RCC 7860 (cell line): ENCODE data around the gene ETFB.

Source experiments
- DNase-seq: peaks from one replicate; pipeline ENCODE4 v3.0.0-alpha.2; 2015; ENCODE audit warnings: low spot score
- FAIRE-seq: peaks from 2 replicates; lab custom pipeline; 2012; peaks lifted over from hg19 to GRCh38; lab: Jason Lieb, UNC

ETFB gene

GRCh38 chr19:51372649-51373504 is 6.7 kb upstream of the ETFB start, which contains the start of gene NKG7:
Gene NKG7, minus strand, starts transcription at chr19:51372654. Its CDS starts 119 bp downstream, at chr19:51372535.
- FAIRE-seq (no peak), DNase-seq (no peak)

GRCh38 chr19:51372021-51372648 is 5.9 kb upstream of the ETFB start:
- no peak for DNase-seq
- no peak for FAIRE-seq

DNA sequence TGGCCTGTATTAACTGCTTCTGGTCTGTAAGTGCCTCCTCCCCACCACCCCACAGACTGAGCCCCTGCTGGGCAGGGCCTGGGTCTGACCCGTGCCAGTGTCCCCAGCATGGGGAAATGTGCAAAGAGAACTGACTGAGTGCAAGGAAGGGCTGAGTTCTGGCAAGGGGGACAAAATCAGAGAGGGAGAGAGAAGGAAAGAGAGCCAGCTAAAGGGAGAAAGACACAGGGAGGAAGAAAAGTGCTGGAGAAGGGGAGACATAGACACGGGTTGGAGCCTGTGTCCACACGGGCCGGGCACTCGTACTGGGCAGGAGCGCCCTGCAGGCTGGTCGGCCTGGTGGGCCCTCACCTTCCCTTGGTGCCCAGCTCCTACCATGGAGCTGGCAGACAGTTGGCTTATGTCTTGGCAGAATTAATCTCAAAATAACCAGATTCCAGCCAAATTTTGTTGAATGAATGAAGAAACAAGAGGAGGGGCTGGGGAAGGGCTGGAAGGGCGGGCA is 5.0 kb upstream of the ETFB start:
- DNase-seq (no peak), FAIRE-seq (no peak)

- FAIRE-seq (no peak), DNase-seq (no peak)
These were observed 4.0 kb upstream of the ETFB start for GRCh38 chr19:51370230-51370629.

- DNase-seq (no peak), FAIRE-seq (no peak)
These were observed 2.4 kb upstream of the ETFB start, which contains the start of gene CLDND2 for GRCh38 chr19:51368366-51369282. Gene CLDND2, minus strand, starts transcription at chr19:51369003. Its CDS starts 426 bp downstream, at chr19:51368577.

DNA sequence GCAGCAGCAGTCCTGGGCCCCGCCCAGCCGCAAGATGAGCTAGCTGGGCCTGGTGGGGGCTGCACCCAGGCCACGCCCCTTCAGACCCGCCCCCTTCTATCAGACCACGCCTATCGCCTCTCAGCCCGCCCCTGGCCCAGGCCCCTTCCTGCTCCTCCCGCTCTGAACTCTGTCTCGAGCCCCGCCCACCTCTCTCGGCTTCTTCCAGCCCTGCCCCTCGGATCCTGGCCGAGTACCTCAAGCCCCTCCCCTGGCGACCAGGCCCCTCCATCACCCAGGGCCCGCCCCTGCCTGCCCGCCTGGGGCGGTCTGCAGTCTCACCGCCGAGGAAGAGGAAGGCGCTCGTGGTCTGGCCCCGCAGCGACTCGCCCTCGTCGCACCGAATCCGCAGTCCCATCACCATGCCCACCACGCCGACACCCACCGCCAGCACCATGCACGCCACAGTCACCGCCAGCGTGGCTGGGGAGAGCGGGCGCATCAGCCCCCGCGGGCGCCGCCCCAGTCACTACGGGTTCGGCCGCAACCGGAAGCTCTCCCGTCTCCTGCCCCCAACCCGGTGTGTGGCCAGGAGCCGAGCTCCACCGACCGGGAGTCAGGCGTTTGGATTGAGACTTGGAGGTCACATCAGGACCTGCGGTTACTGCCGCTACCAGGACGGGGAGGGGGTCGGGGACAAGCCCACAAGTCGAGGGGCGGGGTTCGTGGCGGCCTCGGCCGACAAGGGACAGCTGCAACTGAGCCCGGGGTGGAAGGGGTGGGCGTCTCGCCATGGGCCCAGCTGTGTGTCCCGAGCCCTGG is 1.6 kb upstream of the ETFB start:
- DNase-seq (peak; percentile 94), FAIRE-seq (peak; percentile 87)

GRCh38 chr19:51367255-51367564 is 1.0 kb upstream of the ETFB start:
- FAIRE-seq = no peak
- no peak for DNase-seq

GRCh38 chr19:51366389-51367254 is 434 bp upstream of the ETFB start:
- DNase-seq (peak; percentile 93), FAIRE-seq (peak; percentile 43)

- DNase-seq (peak; percentile 42), FAIRE-seq (no peak)
These were observed 800 bp downstream of the ETFB start for GRCh38 chr19:51365211-51365964.

DNA sequence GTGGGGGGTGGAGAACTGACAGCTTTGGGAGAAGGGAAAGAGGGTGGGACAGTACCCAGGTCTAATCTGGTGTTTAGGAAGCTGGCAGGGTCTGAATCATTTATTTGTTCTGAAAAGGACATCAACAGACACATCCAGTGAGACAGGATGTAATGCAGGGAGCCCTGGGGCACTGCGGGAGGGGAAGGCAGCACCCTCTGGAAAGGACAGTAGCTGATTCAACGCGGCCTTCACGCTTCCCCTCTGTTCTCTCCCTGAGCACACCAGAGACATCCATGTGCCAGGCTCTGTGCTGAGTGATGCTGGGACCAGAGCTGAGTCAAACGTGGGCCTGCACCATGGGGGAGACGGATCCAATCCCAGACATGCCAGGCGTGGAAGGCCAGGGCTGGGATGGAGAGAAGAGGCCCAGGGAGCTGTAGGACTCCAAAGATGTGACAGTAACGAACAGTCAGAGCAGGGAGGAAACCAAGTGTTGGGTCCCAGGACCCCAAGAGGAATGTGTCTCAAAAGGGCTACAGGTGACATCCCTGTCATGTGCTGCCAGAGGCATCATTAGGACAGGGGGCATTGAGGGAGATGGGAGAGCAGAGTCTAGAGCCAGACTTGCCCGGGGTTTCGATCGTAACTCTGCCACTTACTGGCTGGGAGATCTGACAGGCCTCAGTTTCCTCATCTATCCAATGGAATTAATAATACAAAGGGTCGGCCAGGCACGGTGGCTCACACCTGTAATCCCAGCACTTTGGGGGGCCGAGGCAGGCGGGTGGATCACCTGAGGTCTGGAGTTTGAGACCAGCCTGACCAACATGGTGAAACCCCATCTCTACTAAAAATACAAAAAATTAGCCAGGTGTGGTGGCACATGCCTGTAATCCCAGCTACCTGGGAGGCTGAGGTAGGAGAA is 1.7 kb downstream of the ETFB start:
- FAIRE-seq = no peak
- DNase-seq = no peak

DNA sequence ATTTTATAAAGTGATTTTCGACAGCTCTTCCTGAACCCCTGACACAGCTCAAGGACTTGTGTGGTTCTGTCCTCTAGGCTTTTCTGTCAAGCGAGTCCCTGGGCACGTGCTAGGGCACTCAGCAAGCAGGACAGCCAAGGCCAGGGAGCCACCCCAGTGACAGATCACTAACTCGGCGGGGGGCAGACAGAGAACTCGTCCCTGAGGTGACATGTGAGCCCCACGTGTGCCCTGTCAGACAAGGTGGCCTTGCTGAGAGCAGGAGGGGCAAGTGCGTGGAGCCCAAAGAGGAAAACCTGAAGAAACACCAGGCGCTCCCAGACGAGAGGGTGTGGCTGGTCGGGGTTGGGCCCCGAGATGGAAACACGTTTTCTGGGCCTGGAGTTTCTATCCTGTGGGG is 4.9 kb downstream of the ETFB start:
- DNase-seq = no peak
- FAIRE-seq = no peak

GRCh38 chr19:51359294-51359693 is 6.9 kb downstream of the ETFB start:
- FAIRE-seq = no peak

DNA sequence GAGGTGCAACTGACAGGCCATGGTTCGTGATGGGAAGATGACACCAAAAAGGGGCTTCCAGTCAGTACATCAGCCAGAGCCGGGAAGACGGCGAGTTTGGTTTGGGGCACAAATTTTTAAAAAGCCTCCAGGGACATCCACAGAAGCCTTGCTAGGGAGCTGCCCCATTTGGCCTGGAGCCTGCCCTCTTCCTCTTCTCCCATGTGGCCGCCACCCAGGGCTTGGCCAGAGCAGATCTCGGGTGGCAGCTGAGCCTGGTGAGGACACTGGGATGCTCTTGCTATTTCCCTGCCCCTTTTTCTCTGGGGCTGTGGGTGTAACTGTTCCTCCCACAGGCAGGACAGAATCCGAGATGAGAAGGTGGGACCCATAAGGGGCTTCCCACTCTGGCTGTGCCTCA is 8.2 kb downstream of the ETFB start:
- DNase-seq (no peak), FAIRE-seq (no peak)

More at GRCh38 chr19:51359294-51359693, 6.9 kb downstream of the ETFB start:
- no peak for DNase-seq

DNA sequence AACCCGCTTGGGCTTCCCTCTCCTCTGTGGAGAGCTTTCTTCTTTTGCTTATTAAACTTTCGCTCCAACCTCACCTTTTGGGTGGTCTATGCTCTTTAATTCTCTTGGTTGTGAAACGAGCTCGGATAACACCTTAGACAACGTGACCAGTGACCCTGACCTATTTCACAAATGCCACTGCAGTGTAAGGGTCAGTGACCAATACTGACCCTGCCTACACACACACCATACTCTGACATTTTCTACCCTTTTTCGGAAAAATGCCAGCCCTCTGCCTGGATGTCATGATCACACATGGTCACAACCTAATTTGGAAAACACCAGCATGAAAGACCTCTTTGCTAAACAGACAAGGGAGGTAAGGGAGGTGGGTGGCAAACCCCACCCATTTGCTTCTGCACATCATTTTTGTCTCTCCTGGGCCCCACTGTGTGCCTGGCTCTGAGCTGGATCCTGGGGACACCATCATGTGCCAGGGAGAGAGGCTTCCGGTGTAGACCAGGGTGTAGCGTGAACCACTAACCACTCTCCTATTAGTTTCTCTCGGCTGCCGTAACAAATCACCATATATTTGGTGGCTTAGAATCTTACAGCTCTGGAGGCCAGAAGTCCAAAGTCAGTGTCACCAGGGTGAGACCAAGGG is 9.9 kb downstream of the ETFB start:
- no peak for FAIRE-seq
- DNase-seq = no peak

DNA sequence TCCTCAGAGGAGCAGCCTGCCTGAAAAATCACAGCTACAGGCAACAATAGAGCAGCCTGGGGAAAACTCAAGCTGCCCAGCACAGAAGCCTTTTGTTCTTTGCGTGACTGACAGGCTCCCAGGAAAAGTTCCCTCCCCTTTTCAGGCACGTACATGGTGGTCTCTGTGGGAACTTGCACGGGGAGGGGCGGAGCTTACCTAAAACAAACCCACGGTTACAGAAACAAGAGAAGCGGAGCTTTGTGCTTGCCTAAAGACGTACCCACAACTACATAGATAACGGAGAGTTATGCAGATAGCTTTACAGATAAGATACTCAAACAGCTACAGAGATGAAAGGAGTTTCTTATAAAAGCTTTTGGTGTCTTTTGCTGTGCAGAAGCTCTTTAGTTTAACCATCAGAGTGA is 11.4 kb downstream of the ETFB start:
- DNase-seq (no peak), FAIRE-seq (no peak)

- FAIRE-seq (no peak), DNase-seq (no peak)
These were observed 12.0 kb downstream of the ETFB start for GRCh38 chr19:51354103-51354741.
